ENCODE measurements around the gene PDE1C.

The PDE1C gene

DNA sequence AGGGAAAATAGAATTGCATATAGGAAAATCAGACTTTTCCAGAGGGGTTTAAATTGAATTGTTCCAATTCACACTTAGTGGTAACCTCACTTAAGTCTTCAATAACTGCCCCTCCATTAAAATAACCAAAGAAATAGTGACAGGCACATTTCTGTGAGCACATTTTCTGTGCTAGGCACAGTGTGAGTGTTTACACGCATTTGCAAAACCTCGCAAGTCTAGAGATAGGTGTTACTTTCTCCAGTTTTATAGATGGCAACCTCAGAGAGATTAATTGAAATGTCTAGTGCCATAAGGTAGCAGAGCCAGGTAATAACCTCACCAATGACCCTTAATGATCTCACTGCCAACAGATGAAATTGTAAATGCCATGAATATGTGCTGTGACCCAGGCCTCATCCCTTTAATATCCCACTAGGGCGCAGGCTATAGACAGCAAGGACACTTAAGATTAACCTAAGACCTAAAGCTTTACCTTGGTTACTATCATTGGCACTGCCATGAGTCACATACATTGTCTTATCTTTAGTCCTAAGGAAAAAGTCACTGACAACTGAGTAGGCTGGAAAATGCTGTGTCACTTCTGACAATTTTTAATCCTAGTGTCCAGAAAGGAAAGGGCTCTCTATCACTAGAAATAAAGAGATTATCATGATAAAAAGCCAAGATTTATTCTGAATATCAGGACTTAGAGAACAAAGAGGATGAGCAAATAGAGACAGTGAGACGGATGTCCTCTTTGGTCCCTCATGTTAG, 195.4 kb downstream of the PDE1C start:
- no peaks in the 10 kb centered on the region for H3K4me1 ChIP-seq
- H2AFZ ChIP-seq, result no peak overlapping the region
- no peaks in the 10 kb centered on the region for H3K36me3 ChIP-seq (ENCODE audit: control insufficient read depth, insufficient read depth, low read length)
- no peak overlapping the region for H3K9ac ChIP-seq
- H3K27me3 ChIP-seq (ENCODE audit: control insufficient read depth, insufficient read depth, low read length), result no peaks in the 10 kb centered on the region
- H3K9me3 ChIP-seq (ENCODE audit: control insufficient read depth, low read length), result no peaks in the 10 kb centered on the region
- H3K4me2 ChIP-seq (ENCODE audit: low read length), result no peak overlapping the region
- H3K27ac ChIP-seq, result peak overlapping the region; percentile 21
- H3K79me2 ChIP-seq, result no peaks in the 10 kb centered on the region
- TF ChIP-seq, protein P1, sequence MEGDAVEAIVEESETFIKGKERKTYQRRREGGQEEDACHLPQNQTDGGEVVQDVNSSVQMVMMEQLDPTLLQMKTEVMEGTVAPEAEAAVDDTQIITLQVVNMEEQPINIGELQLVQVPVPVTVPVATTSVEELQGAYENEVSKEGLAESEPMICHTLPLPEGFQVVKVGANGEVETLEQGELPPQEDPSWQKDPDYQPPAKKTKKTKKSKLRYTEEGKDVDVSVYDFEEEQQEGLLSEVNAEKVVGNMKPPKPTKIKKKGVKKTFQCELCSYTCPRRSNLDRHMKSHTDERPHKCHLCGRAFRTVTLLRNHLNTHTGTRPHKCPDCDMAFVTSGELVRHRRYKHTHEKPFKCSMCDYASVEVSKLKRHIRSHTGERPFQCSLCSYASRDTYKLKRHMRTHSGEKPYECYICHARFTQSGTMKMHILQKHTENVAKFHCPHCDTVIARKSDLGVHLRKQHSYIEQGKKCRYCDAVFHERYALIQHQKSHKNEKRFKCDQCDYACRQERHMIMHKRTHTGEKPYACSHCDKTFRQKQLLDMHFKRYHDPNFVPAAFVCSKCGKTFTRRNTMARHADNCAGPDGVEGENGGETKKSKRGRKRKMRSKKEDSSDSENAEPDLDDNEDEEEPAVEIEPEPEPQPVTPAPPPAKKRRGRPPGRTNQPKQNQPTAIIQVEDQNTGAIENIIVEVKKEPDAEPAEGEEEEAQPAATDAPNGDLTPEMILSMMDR (IDR thresholded peaks at IDR 0.05), result no peak
- H3K4me3 ChIP-seq (ENCODE audit: low read depth, low read length), result no peak overlapping the region

DNA sequence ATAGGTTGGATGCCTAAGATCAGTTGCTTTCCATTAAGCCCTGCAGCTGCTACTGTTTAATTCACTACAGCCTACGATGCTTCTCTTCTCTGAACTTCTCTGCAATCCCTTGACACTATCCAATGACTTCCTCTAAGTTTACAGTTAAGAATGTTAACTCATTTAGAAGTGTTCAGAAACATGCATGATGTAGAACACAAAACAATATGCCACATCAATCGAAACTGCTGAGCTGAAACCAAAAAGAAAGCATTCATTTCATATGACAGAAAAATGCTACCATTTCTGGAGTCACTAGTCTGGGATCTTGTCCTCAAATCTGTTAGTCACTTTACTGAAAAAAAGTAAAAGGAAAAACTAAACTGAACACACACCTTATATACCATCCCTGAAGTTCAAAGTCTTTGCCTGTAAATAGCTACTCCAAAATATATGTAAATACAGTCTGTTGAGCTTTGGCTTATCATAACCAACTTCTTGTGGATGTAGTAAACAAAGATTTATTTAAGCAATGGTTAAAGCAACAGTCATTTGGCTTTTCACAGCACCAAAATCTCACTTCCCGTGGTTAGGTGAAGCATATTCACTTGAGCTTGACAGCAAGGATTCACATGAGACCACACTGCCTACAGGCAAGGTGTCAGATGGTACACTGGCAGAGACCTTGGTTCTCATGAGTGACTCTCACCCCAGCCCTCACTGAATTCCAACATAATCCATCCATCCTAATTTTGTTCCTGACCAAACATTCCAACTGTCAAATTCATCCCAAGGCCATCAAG, 196.2 kb downstream of the PDE1C start:
- Histone ChIP-seq H3K36me3 (ENCODE audit: control insufficient read depth, insufficient read depth, low read length) (no peaks in the 10 kb centered on the region), H3K4me2 (ENCODE audit: low read length) (no peak overlapping the region), H3K4me3 (ENCODE audit: low read depth, low read length) (no peak overlapping the region), H3K9me3 (ENCODE audit: control insufficient read depth, low read length) (no peaks in the 10 kb centered on the region), H3K79me2 (no peaks in the 10 kb centered on the region), H2AFZ (no peak overlapping the region), H3K4me1 (no peaks in the 10 kb centered on the region), H3K27ac (no peak overlapping the region), H3K27me3 (ENCODE audit: control insufficient read depth, insufficient read depth, low read length) (no peaks in the 10 kb centered on the region), H3K9ac (no peak overlapping the region)
- TF ChIP-seq, protein P1 (IDR thresholded peaks at IDR 0.05), result no peak

DNA sequence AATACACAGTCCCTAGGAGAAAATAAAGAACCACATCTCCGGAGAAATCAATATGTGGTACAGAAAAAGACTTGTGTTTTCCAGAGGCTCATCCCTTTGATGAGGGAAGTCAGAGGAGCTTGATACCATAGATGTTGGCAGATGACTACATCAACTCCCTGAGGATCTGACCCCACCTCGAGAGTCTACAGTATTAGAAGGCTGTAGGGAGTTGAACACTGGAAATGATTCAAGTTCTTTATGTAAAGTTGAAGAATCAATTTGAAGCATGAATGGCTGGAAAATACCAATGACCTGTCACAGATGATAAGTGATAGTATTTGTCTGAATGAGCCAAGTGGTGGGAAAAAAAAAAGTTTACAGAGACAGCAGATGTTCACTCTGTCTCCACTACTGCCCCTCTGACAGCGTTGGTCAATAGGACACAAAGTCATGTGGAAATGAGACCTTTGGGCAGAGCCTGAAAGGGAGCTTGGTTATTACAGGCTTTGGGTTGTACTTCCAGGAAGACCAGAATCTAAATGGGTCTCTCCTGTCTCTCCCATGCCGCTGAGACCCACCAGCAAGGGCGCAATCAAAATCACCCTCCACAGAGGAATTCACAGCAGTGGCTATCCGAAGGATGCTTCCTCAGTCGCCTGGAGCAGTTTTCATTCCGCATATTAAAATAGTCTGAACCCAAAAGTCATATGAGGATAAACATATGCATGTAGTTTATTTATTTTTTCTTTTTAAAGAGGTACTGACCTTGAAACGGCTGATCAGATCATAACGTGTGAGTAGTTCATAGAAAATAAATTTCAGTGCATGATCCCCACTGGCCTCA, 197.4 kb downstream of the PDE1C start:
- Histone ChIP-seq H3K4me3 (ENCODE audit: low read depth, low read length) (no peak overlapping the region), H3K9me3 (ENCODE audit: control insufficient read depth, low read length) (no peaks in the 10 kb centered on the region), H3K4me2 (ENCODE audit: low read length) (no peak overlapping the region), H3K36me3 (ENCODE audit: control insufficient read depth, insufficient read depth, low read length) (no peaks in the 10 kb centered on the region), H3K4me1 (no peaks in the 10 kb centered on the region), H3K9ac (no peak overlapping the region), H3K27me3 (ENCODE audit: control insufficient read depth, insufficient read depth, low read length) (no peaks in the 10 kb centered on the region), H3K79me2 (no peaks in the 10 kb centered on the region), H3K27ac (no peak overlapping the region), H2AFZ (no peak overlapping the region)
- TF ChIP-seq, protein P1 (IDR thresholded peaks at IDR 0.05), result no peak

DNA sequence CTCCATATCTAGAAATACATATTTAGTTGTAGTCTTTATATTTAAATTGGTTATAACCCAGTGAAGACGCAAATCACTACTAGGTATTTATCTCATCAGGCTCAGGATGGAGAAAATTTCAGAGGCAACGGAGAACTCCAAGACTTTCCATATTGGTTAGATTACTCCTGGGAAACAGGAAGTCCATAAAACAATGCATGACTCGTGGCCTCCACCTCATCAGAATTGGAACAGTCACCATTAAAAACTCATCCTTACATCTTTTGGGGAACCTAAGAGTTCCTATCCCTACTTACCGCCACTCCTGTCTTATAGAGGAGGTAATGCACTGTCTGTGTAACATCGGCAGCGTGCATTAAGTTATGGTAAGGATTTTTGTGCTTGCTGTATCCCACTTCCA, 205.6 kb downstream of the PDE1C start:
- H3K36me3 ChIP-seq (ENCODE audit: control insufficient read depth, insufficient read depth, low read length), result no peaks in the 10 kb centered on the region
- H3K27me3 ChIP-seq (ENCODE audit: control insufficient read depth, insufficient read depth, low read length), result no peaks in the 10 kb centered on the region
- H3K79me2 ChIP-seq, result no peaks in the 10 kb centered on the region
- H3K4me1 ChIP-seq, result no peaks in the 10 kb centered on the region
- no peak overlapping the region for H2AFZ ChIP-seq
- no peak overlapping the region for H3K4me2 ChIP-seq (ENCODE audit: low read length)
- no peaks in the 10 kb centered on the region for H3K9me3 ChIP-seq (ENCODE audit: control insufficient read depth, low read length)
- TF ChIP-seq, protein P1 (IDR thresholded peaks at IDR 0.05), result no peak
- H3K9ac ChIP-seq, result no peak overlapping the region
- H3K4me3 ChIP-seq (ENCODE audit: low read depth, low read length), result no peak overlapping the region
- no peak overlapping the region for H3K27ac ChIP-seq
